Left ventricle myocardium superior (tissue), 1 donor: Measurements from ENCODE around the gene SALL2. TPM values are rescaled to one million over a fixed set of nuclear protein-coding genes. Genes with fewer than 3 reads are reported as not detected.

ENCODE experiments used
- ATAC-seq: fragments of 200-7000 bp; cut with Tn5 transposase; one replicate; pipeline ENCODE4 v1.9.1; 2020; ENCODE audit warnings: mild to moderate bottlenecking, moderate library complexity
- DNase-seq: peaks from one replicate; pipeline ENCODE4 v3.0.0-alpha.2; 2020
- intact Hi-C: fragments of 100-400 bp; cut with micrococcal nuclease; formaldehyde crosslinking; loops from one replicate; pipeline ENCODE4 v1.11.0; 2022
- total RNA-seq: library from RNA; stranded (reverse); fragmentation: NEBNext Ultra II Directional; extraction: Animal tissue kit (Norgen Biotek cat#: 25700); gene quantifications from one replicate; pipeline ENCODE4 v1.2.1, GENCODE V29; 2021
- donor health status: DM: no; HTN: yes; CAD: no; lungs with severe emphysema.

The SALL2 gene
- total RNA-seq, 1 donor from 2014 or later, result 4.2 TPM

- DNase-seq, result no peak
- intact Hi-C loops, result no loop called here
- peak; percentile 38 for ATAC-seq
These were observed 27.3 kb downstream of the SALL2 start for GRCh38 chr14:21498540-21499526.

GRCh38 chr14:21496453-21496852 lies 29.7 kb downstream of the SALL2 start:
- intact Hi-C loops, result no loop called here
- DNase-seq (no peak), ATAC-seq (peak; percentile 47)

GRCh38 chr14:21494902-21495762 lies 31.0 kb downstream of the SALL2 start:
- ATAC-seq (no peak), DNase-seq (no peak)
- intact Hi-C loops, result no loop called here

GRCh38 chr14:21486640-21487087 lies 39.5 kb downstream of the SALL2 start:
- intact Hi-C loops, result no loop called here
- ATAC-seq (no peak), DNase-seq (no peak)

GRCh38 chr14:21476925-21477681 lies 49.0 kb downstream of the SALL2 start, which contains the start of the genes RAB2B and TOX4:
TSS of gene RAB2B (minus strand) at chr14:21476959. CDS start at chr14:21476872, 87 bp downstream.
TSS of gene TOX4 (plus strand) at chr14:21477195. CDS start at chr14:21477279, 84 bp downstream.
- peak; percentile 93 for DNase-seq
- intact Hi-C loops, result no loop called here
- ATAC-seq, result peak; percentile 99

GRCh38 chr14:21476523-21476924 lies 49.6 kb downstream of the SALL2 start:
- ATAC-seq, result peak; percentile 90
- peak; percentile 90 for DNase-seq
- intact Hi-C loops, result no loop called here

GRCh38 chr14:21475767-21476522 lies 50.2 kb downstream of the SALL2 start:
- DNase-seq, result no peak
- ATAC-seq, result no peak
- intact Hi-C loops, result no loop called here

Other genes starting within 250 kb of the SALL2 start
- 0.52 TPM for gene RPGRIP1, start 246.3 kb downstream of the SALL2 start, total RNA-seq
- 28.5 TPM for gene SUPT16H, start 142.3 kb downstream of the SALL2 start, total RNA-seq
- gene CHD8, start 70.2 kb downstream of the SALL2 start, total RNA-seq, result 28.8 TPM
- 17.0 TPM for gene RAB2B, start 49.4 kb downstream of the SALL2 start, total RNA-seq
- gene TOX4, start 49.2 kb downstream of the SALL2 start, total RNA-seq, result 93.4 TPM
- 27.3 TPM for gene METTL3, start 15.0 kb downstream of the SALL2 start, total RNA-seq
- not detected for gene OR10G3, start 53.7 kb upstream of the SALL2 start, total RNA-seq
- gene OR10G2, start 108.6 kb upstream of the SALL2 start, total RNA-seq, result not detected
- not detected for gene OR4E2, start 127.5 kb upstream of the SALL2 start, total RNA-seq
- not detected for gene OR4E1, start 147.5 kb upstream of the SALL2 start, total RNA-seq